ENCODE measurements around the gene LPP.
"Not testable (repeated sequence)": the region's sequence is repeated elsewhere in the genome, so short reads cannot be mapped to it uniquely, and the experiment has no call there.

LPP gene

DNA sequence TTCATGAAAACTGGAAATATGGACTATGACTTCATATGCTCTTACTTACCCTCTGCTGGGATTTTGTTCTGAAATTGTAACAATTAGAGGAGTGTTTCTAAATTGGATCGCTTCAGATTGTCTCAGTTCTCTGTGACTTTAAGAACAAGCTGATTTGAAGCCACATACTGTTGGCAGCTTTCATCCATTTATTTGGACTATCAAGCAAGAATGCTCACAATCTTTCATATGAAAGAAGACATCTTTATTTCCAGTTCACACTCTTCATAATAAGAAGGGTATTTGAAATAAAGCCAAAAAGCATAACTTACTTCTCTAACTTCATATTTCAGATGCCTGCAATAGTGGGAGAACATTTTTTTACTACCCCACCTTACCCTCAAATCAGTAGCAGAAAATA is 526.2 kb downstream of the LPP start:
- DNase-seq (ENCODE audit: low spot score) = peak; percentile 10

DNA sequence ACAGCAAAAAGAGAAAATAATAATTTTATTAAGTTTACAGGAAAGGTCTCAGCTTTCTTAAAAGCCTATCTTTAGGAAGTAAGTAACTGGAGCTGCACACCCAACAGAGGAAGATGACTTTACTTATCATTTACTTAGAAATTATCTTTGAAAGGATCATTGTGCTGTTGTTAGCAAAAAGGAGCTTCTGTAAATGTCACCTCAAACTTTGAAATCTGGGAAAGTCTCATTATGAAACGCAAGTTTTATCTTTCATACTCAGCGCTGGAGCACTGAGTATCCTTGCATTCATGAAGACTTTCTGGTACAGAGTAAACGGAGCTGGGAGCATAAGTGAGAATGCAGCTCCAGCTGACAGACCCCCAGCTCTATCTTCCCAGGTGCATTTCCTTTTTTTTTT is 526.6 kb downstream of the LPP start:
- no peak for DNase-seq (ENCODE audit: low spot score)

DNA sequence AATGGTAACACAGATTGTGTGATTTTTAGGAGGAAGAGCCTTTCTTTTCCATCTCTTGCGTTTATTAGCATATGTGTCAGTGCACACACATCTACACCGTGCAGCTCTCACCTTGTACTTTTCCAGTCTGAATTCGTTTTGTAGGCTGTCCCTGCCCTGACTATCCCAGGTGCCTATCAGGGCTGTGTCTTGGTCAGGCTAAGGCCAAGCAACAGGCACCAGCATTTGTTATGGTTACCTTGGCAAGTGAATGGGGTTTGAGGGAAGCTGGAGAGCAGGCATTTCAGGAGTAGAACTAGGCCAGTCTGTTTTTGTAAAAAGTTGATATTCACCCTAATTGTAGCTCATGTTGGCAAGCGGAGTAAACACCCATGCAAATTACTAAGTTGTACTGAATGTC is 528.4 kb downstream of the LPP start:
- no peak for DNase-seq (ENCODE audit: low spot score)

DNA sequence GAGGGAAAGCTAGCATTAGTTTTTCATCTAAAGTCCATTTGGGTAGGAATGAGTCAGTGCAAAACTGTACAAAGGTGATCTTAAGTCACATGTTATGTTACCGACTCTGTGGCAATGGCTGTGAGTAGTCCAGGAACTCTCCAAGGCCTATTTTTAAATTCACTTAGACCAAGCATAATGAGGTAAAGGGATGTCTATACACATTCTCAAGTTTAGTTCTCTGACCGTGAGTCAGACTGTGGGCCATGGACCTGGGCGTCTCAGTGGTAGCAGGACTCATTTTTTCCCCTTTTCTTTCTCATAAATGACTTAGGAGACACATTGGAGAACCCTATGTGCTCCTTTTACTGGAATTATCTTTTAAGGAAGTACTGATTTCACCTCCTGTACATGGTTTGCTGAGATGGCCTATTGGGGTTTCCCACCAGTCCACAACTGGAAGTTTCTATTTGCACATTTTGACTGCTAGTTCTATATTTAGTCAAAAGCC is 529.1 kb downstream of the LPP start:
- DNase-seq (ENCODE audit: low spot score) = peak; percentile 59

- no peak for DNase-seq (ENCODE audit: low spot score)
Observed at GRCh38 chr3:188684276-188684675, 530.3 kb downstream of the LPP start.

DNA sequence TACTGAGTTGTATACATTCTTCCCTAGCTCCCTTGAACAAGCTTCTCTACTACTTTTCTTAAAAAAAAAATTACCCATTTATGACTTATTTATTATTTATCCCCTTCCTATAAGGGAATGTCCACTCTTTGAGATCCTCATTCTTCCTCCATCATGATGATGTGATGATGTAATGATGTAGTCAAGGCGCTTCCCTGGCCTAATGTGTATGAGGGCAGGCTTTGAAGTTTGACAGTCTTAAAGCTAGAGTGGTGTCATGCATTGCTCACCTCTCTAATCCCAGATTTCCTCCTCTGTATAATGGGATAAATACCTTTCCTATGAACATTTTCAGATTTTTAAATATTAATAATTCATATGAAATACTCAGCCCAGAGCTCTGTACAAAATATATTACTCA is 531.8 kb downstream of the LPP start:
- no peak for DNase-seq (ENCODE audit: low spot score)

DNA sequence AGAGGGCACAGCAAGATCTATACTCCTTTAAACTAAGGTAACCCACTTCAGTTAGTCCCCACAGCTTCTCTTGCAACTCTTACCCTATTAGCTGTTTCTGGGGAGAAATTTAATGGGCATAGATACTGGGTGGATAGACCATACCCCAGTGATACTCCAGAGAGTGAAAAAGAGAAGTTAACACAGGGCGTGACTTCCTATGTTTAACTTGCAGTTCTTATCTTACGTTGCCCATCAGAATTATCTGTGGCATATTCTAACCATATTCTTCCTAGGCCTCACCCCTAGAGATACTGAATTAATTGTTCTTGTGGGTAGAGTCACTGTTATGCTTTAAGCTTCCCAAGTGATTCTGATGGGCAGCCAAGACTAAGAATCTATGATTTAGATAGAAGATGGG is 532.4 kb downstream of the LPP start:
- no peak for DNase-seq (ENCODE audit: low spot score)

- DNase-seq (ENCODE audit: low spot score) = peak; percentile 20
Observed at GRCh38 chr3:188687389-188687788, 533.4 kb downstream of the LPP start.

DNA sequence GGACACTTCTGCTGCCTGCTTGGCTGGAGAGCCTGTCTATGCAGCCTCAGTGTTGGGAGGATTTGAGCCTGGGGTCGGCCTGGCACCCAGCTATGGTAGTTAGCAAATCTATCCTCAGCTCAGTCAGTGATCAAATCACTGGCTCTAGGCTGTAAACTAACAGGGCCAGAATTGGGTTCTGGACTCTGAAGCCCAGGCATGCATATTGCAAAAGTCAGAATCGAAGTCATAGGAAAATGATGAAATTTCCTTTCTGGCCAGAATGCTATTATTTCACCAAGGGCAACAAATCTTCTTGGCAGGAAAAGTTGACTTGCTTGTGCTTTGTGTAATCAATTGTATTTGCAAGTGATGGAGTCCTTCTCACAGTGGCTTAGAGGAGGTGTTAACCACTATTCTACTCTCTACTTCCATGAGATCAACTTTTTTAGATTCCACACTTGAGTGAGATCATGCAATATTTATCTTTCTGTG is 535.2 kb downstream of the LPP start:
- DNase-seq (ENCODE audit: low spot score) = peak; percentile 77

GRCh38 chr3:188690064-188690463 is 536.1 kb downstream of the LPP start:
- DNase-seq (ENCODE audit: low spot score) = no peak

- no peak for DNase-seq (ENCODE audit: low spot score)
Observed at GRCh38 chr3:188691004-188691403, 537.0 kb downstream of the LPP start.

DNA sequence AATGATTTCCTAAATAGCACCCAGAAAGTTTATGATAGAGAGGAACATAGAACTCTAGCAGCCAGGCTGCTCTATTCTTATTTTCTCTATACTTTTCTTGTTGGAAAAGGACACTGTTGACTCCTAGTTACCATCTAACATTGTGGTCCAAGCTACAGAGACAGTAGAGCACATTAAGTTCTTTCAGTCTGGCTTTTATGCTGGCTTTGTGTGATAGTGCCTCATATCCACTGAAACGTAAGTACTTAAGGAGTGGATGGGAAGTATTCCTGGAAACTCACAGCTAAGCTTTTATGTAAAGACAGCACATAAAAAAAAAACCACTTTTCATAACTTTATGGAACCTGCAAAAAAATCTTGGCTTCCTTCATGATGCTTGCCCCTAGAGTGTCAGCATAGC is 537.7 kb downstream of the LPP start:
- no peak for DNase-seq (ENCODE audit: low spot score)

DNA sequence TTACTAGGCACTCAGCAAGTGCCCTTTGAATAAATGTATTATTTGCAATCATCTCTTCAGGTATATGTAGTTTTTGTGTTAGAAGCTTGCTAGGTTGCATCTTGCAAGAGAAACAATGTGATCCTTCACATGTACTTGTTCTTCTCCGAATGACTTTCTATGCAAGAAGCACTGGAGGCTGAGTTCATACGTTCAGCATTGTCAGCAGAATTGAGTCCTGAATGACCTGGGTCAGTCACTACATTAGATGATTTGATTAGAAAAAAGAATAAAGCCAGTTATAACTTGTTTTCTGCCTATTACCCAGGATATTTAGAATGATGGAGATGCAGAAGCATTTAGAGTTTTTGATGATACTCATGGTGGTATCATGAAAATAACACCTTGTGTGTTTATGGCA is 538.7 kb downstream of the LPP start:
- no peak for DNase-seq (ENCODE audit: low spot score)

GRCh38 chr3:188693435-188693834 is 539.5 kb downstream of the LPP start:
- DNase-seq (ENCODE audit: low spot score) = no peak

DNA sequence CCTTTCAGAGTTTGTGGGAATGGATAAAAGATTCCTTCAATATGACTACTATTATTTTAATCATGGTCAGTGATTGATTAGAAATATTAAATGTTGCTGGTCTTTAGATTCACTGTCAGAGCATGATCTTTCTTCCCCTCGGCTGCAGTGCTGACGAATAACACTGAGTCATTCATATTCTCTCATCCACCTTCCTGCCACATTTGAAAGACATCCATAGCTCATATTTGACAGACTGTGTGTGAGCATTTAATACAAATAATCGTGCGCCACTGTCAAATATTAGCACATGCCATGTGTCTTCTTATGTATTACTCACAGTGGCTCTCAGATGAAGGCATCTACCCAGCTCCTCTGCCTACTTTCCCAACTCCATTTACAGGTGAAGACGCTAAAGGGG is 541.3 kb downstream of the LPP start:
- no peak for DNase-seq (ENCODE audit: low spot score)

DNA sequence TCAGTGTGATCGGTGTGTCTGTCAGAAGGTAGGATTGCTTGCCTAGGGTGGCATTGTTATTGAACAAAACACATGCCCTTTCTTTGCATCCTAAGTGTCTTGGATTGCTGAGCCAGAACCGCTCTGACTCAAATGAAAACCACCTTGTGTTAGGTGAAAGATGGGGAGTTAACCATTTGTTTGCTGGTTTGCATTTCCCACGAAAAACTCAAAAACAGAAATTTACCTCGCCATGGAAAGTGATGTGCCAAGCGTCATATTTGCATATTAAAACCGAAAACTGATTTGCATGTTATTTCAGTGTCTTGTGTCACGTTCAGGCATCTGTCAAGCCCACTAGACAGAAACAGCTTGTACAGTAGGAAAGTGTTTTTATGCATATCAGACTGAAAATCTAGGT is 543.2 kb downstream of the LPP start:
- DNase-seq (ENCODE audit: low spot score) = no peak

- DNase-seq (ENCODE audit: low spot score) = no peak
Observed at GRCh38 chr3:188698436-188698835, 544.5 kb downstream of the LPP start.

DNA sequence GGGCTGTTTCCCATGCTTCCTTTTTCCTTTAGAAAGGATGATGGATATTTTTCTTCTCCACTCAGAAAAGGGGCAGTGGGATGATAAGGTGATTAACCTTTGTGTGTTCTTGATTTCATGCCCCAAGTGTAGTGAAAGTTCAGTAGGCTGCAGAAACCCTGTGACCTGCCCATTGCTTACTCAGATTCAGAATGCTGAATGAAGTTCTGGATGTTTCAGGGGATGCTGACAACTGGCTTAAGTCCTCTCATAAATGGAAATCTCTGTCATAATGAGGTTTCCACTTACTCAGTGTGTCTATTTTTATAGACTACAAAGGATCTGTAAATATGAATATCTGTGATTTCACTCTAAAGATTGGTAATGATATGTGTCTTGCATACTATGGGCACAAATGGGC is 546.5 kb downstream of the LPP start:
- no peak for DNase-seq (ENCODE audit: low spot score)

GRCh38 chr3:188700918-188701317 is 547.0 kb downstream of the LPP start:
- no peak for DNase-seq (ENCODE audit: low spot score)

- DNase-seq (ENCODE audit: low spot score) = no peak
Observed at GRCh38 chr3:188701485-188701969, 547.6 kb downstream of the LPP start.

GRCh38 chr3:188702028-188702427 is 548.1 kb downstream of the LPP start:
- not testable (repeated sequence) for DNase-seq (ENCODE audit: low spot score)

DNA sequence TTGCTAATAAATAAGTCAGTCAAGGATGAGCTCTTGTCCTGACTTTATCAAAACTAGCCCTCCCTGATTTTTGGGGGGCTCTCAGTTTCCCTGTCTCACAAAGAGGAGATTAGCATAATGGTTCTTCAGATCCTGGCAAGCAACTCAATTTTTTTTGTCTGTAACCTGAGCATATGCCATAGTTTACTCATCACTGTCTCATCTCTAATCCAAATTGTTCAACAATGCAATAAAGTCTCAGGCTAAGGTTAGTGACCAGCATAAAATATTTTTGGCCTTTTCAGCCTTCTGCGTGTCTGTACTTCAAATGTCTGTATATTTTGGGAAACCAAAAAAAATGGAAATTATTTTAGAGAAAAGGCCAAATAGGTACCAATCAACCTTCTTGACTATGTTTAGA is 552.2 kb downstream of the LPP start:
- peak; percentile 14 for DNase-seq (ENCODE audit: low spot score)

DNA sequence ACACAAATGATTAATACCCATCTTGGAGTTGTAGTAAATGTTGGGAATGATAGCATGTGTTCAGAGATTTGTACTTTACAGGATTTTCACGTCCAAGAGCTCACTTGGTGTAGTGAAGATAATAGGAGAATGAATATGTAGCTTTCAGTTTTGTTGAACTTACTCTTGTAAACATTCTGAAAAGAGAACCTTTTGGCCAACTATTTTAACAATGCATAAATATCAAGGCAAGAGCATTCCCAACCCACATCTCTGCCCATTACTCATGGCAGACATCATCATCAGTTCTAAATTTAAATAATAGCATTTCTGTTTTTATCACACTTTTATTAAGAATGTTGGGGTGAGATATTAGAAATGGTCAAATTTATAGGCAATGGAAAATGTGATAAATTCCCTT is 552.6 kb downstream of the LPP start:
- DNase-seq (ENCODE audit: low spot score) = no peak

DNA sequence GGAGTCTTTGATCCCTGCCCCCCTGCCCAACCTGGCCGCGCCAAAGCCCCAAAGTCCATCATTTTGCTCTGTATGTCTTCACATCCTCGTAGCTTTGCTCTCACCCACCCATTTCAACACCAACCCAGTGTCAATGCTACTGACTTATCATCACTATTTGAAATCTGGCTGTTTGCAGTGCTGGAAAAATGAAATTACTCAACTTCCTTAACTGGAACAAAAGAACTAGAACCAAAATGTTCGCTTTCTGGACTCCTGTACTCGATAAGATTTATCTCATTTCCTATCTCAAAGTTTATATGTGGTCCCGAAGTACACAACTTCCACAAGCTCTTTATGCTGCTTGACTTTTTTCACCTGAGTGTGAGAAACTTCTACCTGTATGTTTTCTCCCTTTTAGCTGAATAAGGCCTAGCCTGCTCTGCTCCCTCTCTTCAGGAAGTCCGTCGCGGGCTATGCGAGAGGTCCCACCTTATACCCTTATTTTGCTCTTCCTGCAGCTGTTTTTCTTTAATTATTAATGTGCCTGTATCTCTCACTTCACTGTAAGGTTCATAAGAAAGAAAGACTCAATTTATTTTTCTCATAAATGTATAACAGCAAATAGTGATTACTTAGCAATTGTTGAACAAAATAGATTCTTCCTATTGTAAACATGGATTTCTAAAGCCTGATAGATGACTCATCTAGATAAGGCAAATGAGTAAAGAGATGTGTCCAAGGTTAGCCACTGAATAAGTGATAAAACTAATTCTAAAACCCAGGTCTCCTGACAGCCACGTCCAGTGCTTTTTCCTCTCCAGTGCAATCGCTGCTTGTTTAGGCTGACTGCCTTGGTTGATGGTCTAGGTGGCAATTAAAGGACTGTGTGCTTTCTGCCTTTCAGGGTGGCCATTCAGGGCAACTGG is 553.7 kb downstream of the LPP start:
- DNase-seq (ENCODE audit: low spot score) = no peak

All from AG20443 (cell line).